ENCODE data around the gene AKAP7.

GRCh38 chr6:131223416-131223815 lies 88.1 kb downstream of the AKAP7 start:
- TF ChIP-seq CTCF (IDR thresholded peaks at IDR 0.05; ENCODE audit: poor library complexity, severe bottlenecking) (no peak), TAF1 (IDR thresholded peaks at IDR 0.05; ENCODE audit: low read depth) (no peak), POLR2AphosphoS5 (IDR thresholded peaks at IDR 0.05) (no peak), EP300 (conservative IDR thresholded peaks at IDR 0.05; ENCODE audit: poor library complexity, severe bottlenecking) (no peak), EZH2 (IDR thresholded peaks at IDR 0.05; ENCODE audit: borderline replicate concordance, insufficient read depth, low read length, poor library complexity, severe bottlenecking) (no peak), RAD21 (conservative IDR thresholded peaks at IDR 0.05) (no peak), REST (IDR thresholded peaks at IDR 0.05; ENCODE audit: borderline replicate concordance) (no peak), MXI1 (conservative IDR thresholded peaks at IDR 0.05; ENCODE audit: poor library complexity, severe bottlenecking) (no peak), SMC3 (conservative IDR thresholded peaks at IDR 0.05; ENCODE audit: poor library complexity) (no peak)

Data from neural cell (in vitro differentiated cells).